HG03039 (cell line): Measurements from ENCODE around the gene TTC39A.
"Not testable (repeated sequence)": the region's sequence is repeated elsewhere in the genome, so short reads cannot be mapped to it uniquely, and the experiment has no call there.

Source experiments
- ATAC-seq: cut with Tn5 transposase; IDR thresholded peaks from one replicate; pipeline ENCODE4 v1.9.1; 2021; ENCODE audit warnings: mild to moderate bottlenecking, moderate library complexity; ENCODE audit not compliant: unreplicated experiment

TTC39A gene

DNA sequence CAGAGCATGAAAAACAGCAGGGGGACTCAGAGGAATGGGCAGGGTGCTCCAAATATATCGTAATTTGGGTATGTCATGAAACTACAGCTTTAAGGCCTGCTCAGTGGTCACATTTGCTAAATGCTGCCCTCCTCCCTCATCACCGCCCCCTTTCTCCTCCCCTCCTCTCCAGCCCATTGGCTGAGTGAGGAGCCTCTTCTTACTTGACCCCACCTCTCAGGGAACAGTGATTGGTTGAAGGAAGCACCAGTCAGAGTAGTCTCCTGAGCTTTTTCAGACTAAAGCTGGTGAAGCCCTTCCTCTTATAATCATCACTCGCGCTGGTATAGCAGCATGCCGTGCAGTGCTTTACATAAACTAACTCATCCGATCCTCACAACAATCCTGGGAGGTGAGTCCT is 10.0 kb upstream of the TTC39A start:
- ATAC-seq = no peak

DNA sequence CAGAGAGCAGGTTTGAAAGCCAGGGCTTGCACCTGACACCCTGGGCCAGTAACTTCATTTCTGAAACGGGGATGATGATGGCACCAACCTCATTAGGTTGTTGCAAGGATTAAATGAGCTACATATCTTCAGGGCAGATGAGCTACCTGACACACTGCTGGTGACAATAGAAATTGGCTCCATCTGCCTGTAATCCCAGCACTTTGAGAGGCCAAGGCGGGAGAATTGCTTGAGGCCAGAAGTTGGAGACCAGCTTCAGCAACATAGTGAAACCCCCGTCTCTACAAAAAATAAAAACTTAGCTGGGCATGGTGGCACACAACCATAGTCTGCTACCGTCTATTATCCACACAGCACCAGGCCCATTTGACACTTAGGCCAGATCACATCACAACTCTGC is 6.3 kb upstream of the TTC39A start:
- no peak for ATAC-seq

DNA sequence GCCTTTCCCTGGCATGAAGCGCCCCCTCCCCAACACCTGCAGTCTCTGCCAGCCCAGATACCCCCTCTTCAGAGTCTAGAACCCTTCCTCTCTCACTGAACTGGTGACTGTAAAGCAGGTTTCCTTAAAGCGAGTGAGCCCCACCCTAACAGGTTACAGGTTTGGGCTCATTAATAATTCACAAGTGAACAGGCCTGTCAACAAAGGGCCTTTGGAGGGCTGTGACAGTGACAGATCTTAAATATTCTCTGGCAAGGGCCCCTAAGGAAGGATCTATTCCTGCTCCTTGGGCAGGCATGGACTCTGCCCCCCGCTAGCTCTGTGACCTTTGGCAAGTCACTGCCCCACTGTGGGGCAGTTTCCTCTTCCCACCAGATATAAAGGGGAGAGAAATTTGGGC is 5.6 kb upstream of the TTC39A start:
- ATAC-seq = no peak

DNA sequence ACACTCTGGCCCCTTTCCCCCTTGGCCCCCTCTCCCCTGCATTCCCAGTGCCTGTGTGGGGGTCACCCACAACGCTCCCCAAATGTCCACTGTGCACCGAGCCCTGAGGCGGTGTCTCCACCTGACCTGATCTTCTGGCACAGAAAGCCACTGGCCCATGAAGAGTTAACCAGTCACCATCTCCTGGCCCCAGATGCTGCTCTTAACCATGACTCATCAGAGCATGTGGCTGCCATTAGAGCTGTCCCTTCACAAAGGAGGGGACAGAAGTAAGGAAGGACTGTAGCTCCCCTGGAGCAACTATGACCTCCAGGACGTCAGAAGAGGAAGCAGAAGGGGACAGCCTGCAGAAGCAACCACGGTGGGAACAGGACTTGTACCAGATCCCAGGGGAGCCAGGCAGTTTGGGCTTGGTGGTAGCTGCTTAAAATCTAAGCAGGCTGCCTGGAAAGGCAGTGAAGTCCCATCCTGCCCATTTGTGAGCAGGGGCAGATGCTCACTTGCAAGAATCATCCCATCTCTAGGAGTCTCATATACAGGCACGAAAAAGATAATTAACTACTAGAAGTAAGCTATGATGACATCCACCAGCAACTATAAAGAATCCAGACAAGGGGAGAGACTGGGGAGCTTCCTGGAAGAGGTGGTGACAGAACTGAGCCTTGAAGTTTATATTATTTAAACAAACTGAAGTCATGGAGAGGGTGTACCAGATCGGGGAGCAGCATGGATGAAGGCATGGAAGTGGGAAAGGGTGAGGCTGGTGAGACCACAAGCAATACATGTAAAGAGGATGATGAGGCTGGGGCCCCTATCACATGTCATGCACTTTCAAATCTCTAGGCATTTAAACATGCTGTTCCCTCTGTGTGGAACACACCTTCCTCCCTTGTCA is 1.1 kb upstream of the TTC39A start:
- ATAC-seq = no peak

DNA sequence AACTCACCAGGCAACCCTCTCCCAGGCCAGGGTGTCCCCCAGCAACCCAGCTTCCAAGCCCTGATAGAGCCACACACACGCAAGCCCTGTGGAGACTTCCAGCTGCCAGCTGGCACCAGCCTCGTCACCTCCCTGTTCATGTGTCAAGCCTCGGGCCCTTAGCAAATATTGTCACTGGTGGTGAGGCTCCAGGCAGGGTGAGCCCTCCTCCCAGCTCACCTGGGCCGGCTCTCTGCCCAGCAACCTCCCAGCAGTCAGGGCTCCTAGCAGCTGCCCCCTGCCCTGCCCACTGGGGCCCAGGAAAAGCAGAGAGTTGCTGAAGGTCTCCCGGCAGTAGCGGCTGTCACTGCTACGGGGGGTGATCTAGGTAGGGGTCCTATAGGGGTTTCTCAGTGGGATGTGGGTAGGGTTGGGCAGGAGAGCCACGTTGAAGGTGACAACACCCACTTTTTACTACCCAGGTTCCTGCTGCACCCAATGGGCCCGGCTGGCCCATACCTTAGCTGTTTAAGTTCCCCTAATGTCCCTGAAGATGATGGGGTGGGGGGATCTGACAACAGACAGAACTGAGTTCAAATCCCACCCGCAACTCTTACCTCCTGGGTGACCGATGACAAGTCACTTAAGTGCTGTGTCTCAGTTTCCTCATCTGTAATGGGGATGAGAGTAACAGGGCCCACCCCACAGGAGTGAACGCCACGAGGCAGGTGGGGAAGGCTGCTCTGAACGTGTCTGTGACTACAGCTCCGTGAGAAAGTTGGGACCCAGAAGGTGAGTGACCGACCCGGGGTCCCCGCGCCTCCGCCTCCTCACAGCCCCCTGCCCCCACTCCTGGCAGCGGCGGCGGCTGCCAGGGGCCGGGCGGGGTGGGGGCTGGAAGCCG is 678 bp downstream of the TTC39A start:
- ATAC-seq = no peak

DNA sequence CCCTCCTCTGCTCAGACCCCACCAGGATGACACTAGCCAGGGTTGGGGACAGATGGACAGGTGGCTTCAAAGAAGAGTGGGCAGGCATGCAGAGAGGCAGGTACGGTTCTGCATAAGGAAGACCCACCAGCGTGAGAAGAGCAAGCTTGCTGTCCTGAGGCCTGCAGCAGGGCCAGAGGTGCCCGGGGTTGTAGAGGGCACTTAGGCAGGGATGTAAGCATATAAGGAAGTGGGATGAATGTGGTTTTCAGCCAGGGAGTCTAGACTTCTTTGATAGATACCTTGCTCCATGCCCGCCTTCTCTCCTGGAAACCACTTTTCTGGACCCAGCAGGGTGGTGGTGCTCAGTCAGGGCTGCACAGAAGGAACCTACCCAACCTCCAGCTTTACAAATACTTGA is 1.4 kb downstream of the TTC39A start:
- no peak for ATAC-seq

DNA sequence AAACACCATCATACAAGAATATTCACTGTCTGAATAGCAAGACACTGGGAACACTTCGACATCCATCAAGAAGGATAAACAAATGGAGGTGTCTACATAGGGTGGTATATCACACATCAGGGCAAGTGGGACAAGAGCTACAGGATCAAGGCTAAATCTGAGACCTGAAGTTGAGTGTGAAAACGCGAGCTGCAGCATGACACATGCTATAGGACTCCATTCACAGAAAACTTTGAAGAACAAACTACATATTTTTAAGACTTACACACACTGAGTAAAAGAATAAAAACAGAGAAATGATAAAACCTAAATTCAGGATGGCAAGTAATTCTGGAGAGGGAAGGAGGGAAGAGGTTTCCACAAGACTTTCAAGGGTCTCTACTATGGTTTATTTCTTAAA is 2.1 kb downstream of the TTC39A start:
- ATAC-seq = no peak

DNA sequence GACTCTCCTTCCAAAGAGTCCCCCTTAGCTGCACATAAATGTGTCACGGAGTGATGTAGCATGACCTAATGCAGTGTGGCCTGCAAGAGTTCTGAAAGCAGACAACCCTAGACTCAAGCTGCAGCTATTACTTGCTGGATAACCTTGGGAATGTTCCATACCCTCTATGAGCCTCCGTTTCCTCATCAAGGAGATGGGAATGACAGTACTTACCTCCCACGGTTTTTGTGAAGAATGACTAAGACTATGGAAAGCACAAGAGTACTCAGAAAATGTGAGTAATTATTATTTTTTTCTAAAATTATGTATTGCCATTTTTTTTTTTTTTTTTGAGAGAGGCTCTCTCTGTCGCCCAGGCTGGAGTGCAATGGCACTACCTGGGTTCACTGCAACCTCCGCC is 3.0 kb downstream of the TTC39A start:
- no peak for ATAC-seq

DNA sequence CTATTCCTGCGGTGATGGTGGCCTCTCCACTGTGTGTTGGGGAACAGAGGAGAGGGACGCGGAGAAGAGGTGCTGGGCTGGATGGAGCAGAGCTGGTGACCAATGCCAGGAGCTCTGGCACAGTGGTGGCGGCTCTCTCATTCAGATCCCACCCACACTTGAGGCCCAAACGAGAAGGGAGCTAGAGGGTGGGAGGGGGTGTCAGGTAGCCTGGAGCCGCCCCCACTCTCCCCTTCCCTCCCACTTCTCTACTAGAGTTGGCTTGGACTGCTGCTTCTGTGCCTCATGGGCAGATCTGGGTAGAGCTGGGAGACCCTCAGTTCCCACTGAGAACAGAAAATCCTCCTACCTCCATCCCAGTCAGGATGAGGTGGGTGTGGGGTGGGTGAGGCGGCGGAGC is 3.5 kb downstream of the TTC39A start:
- no peak for ATAC-seq

DNA sequence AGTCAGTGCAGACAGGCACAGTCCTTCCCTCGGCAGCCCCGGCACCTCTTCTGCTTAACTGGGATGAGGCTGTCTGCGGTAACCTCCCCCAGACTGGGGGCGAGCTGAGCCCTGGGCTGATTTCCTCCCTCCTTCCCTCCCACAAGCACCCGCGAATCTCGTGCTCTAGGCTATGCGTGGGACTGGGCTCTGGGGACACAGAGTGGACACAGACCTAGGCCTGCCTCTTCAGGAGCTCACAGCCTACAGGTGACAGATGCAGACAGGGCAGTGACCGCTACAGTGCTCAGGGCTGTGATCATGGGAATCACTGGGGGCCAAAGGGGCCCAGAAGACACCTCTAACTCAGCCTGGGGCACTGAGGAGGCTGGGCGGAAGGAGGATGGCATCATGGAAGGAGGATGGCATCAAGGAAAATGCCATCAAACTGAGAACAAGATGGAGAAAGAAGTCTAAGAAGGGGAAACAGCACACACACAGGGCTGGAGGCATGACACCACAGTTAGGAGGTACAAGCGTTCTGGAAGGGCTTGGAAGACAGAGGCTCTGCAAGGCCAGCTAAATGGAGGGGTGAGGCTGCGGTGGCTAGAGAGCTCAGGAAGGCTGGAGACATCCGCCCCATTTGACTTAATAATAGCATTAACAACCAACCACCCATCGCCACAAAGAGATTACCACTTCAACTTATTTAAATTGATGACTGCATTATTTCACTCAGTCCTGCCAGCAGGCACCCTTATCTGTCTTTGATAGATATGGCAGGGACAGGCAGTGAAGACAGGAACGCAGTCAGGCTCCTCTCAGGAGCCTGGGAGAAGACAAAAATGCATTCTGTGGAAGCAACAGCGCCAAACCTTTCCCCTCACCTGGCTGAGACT is 4.2 kb downstream of the TTC39A start:
- ATAC-seq = no peak

DNA sequence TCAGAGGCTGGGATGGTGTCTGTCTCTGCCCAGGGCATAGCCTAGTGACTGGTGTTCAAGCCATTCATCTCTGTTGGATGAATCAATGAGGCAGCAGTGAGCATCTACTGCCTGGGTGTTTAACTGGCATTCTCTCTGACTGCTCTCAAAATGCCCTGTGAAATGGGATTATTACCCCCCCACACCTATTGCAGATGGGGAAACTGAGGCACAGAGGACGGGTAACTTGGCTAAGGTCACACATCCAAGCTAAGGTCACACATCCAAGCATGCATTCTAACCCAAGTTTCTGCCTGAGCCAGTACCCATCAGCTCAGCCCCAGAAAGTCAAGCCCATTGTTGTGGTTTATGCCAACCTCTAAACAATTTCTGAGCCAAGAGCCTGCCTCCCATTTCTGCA is 5.0 kb downstream of the TTC39A start:
- ATAC-seq = no peak

DNA sequence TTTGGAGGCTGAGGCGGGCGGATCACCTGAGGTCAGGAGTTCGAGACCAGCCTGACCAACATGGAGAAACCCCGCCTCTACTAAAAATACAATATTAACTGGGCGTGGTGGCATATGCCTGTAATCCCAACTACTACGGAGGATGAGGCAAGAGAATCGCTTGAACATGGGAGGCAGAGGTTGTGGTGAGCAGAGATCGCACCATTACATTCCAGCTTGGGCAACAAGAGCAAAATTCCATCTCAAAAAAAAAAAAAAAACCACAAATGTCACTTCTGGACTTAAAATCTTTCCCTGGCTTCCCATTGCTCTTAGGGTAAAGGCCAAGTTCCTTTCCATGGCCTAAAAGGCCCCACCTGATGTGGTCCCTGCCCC is 5.4 kb downstream of the TTC39A start:
- ATAC-seq = not testable (repeated sequence)

DNA sequence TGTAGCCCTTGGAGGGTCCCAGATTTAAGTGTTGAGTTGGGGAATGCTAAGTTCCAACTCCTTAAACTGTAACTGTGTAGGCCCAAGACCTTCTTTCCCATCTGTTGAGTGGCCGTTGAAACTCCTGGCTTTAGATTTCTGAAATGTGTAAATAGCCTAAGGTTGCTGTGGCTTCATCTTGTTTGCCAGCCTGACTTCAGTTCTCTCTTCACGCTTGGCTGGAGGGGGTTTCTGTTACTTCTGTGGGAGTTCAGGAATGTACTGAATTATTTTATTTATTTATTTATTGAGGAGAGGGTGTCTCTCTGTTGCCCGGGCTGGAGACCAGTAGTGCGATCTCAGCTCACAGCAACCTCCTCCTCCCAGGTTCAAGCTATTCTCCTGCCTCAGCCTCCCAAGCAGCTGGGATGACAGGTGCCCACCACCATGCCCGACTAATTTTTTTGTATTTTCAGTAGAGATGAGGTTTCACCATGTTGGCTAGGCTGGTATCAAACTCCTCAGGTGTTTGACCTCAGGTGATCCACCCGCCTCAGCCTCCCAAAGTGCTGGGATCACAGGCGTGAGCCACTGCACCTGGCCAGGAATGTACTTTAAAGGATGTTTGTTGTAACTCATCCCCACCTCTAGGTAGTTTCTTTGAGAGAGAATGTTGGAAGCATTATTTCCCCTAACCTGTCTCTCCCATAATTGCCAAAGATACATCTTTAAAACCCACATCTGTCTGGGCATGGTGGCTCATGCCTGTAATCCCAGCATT is 5.9 kb downstream of the TTC39A start:
- no peak for ATAC-seq

DNA sequence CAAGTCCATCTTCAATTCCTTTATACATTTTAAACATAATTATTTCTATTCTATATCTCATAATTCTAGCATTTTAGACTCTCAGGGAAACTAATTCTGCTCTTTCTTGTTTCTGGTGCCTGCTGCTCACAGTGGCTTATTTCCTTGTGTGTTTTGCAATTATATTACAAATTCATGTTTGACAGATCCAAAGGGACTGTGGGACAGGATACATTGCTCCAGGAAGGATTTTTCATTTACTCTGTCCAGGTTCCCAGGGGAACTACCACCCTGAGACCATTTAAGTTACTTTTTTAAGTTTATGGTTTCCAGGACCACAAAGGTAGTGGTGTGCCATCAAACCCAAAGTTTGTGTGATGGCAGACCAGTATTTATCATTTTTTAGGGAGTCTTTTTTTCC is 6.6 kb downstream of the TTC39A start:
- ATAC-seq = no peak

DNA sequence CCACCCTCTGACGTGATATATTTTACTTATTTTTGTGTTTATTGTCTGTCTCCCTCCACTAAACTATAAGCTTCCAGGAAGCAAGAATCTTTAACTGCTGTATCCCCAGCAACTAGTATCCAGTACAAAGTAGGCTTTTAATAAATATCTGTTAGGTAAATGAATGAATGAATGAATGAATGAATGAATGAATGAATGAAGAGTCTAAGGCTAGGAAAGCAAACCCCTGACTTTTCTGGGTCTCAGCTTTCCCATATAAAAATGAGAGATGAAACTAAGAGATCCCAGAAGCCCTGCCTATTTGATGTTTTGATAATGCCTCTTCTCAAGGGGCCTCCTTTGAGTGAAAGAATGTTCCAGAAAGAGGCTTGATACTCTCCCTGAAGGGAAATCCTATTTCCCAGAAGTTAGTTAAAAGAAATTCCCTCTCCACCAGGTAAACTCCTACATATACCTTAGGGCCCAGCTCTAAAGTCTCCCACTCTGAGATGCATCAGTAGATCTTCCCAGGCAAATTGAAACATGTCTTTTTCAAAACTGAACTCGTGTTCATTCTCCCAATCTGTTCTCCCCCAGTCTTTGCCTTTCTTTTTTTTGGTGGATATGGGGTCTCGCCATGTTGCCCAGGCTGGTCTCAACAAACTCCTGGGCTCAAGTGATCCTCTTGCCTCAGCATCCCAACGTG is 7.8 kb downstream of the TTC39A start:
- ATAC-seq = no peak

DNA sequence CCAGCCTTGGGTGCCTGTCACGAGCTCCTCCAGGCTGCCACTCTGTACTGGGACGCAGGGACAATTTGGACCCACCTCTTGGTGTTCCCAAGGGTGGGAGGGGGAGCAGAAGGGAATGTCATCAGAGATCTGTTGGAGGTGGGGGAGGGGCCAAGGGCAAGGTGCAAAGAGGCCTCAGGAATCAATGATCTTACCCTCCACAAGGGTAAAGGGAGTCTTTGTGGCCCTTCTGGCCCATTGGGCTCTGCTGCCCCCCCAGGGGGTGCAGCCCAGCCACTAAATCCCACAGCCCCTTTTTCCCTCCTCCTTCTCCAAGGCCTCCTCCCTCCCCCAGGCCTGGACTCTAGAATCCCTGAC is 8.5 kb downstream of the TTC39A start:
- no peak for ATAC-seq

DNA sequence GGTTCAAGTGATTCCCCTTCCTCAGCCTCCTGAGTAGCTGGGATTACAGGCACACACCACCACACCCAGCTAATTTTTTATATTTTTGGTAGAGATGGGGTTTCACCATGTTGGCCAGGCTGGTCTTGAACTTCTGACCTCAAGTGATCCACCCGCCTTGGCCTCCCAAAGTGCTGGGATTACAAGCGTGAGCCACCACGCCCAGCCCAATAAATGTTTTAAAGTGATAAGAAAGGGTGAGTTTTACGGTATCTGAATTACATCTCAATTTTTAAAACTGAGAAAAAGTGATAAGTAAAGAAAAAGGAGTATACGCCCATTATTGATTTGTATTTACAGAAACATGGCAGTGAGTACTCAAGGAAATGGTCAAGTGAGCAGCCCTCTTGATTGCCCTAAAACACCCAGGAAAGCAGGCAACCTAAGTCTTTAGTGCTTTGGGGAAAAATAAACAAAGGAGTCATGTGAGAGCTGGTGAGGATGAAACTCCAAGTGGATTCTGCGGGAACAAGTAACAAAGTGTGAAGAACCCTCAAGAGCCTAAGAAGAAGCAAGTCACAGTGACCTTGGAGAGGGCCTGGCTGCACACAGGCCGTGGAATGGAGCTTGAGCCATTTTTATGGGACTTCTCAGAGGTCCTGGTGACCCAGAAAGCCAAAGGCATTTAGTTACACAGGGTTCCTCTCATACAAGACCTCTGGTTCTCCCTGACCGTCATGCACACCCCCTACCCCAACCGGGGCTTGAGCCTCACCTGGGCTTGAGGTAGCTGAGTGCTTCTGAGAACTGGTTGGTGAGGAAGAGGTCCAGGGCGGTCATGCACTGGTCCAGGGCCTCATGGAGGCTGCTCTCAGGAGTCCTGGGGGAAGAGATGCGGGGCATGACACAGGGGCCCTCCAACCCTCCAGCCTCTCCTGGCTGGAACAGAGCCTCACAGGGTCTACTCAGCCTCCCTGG is 9.1 kb downstream of the TTC39A start:
- no peak for ATAC-seq

DNA sequence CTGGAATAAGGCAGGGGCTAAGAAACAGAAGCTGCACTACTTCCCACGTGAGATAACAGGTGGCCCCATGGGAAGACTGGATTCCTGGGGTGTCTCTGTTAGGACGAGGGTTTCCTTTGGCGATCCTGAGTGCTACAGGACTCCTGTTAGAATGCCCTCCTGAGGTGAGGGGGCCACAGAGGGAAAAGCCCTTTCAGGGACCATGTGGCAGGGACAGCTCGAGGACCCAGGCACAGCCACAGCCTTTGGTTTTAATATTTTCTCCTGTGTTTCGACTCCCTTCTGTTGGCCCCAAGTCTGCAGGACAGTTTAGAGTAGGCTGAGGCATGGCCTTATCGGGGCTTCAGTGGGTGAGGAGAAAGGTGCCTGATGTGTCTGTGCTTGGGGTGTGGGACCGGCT is 12.6 kb downstream of the TTC39A start:
- ATAC-seq = no peak

DNA sequence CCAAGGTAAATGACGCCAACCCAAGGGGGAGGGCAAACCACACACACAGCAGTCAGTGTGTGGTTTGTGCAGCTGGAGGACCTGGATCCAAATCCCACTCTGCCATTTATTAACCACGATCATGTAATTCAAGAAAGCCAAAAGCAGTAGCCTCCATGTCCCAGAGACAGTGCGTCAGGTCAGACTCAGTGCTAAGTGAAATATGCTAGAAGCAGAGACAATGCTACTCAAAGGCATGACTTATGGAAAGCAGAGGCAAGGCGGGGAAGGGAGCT is 13.6 kb downstream of the TTC39A start:
- ATAC-seq = no peak
